ENCODE data around the gene ITIH5.

GRCh38 chr10:7589748-7590147 lies 77.0 kb downstream of the ITIH5 start:
- TF ChIP-seq CTCF (IDR thresholded peaks at IDR 0.05 in 8 of 11, conservative IDR thresholded peaks at IDR 0.05 in 3 of 11), result no peak
- no peak for TF ChIP-seq POLR2A (IDR thresholded peaks at IDR 0.05)
- no peak for TF ChIP-seq POLR2AphosphoS5 (IDR thresholded peaks at IDR 0.05)

Measured in spleen (tissue), 7 donors.